GM18870 (cell line): Measurements from ENCODE around the gene TARBP1.

Experiments used
- ATAC-seq: cut with Tn5 transposase; IDR thresholded peaks from one replicate; pipeline ENCODE4 v1.9.1; 2021; ENCODE audit warnings: moderate library complexity; ENCODE audit not compliant: unreplicated experiment

TARBP1 gene

GRCh38 chr1:234355782-234356510 is 123.0 kb downstream of the TARBP1 start:
- ATAC-seq: no peak

GRCh38 chr1:234348964-234349363 is 130.0 kb downstream of the TARBP1 start:
- ATAC-seq: no peak

- ATAC-seq: no peak
Observed at GRCh38 chr1:234345237-234345636, 133.7 kb downstream of the TARBP1 start.

- ATAC-seq: no peak
Observed at GRCh38 chr1:234342774-234343173, 136.2 kb downstream of the TARBP1 start.
